Inflammatory macrophage treated with lipopolysaccharide for 4 hours (primary cell): ENCODE data around the gene PPP1R12C.
A peak's percentile ranks its signal among the peaks of the same experiment; 100 is the strongest.
"Not testable (repeated sequence)": the region's sequence is repeated elsewhere in the genome, so short reads cannot be mapped to it uniquely, and the experiment has no call there.

Experiments used
- DNase-seq: peaks from one replicate; pipeline ENCODE4 v3.0.0-alpha.2; 2020

Gene PPP1R12C

DNA sequence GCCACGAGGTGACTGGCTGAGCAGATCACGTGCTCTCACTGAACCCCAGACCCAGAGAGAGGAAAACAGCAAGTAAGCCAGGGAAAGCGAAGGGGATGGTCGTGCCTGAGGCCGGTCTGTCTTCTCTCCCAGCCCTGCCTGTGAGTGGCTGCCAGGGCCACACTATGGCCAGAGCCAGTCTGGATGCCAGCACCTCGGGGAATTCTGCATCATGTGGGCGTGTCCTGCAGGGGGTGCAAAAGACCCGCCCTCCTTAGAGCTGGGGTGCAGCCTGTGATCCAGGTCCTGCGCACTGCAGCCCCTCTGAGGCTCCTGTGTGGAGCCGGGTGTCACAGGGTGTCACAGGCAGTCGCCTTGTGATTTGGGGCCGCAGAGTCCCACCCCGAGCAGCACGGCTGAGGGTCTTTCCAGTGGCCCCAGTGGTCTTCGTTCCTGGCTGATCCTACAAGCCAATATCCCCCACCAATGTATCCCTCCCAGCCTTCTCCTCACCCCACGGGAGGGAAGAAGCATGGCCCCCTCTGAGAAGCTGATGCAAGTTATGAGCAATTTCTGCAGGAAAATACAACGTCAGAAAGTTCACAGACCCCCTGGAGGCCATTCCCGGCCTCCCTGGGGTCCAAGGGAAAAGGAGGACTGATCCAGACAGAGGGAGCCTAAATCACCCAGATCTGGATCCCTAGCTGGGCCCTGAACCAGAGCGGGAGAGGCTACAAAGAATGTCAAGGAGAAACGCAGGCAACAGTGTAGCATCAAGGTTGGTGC lies 7.7 kb downstream of the PPP1R12C start:
- no peak for DNase-seq

DNA sequence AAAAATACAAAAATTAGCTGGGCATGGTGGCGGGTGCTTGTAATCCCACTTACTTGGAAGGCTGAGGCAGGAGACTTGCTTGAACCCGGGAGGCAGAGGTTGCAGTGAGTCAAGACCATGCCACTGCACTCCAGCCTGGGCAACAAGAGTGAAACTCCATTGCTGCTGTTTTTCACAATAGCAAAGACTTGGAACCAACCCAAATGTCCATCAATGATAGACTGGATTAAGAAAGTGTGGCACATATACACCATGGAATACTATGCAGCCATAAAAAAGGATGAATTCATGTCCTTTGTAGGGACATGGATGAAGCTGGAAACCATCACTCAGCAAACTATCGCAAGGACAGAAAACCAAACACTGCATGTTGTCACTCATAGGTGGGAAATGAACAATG lies 10.2 kb downstream of the PPP1R12C start:
- not testable (repeated sequence) for DNase-seq

DNA sequence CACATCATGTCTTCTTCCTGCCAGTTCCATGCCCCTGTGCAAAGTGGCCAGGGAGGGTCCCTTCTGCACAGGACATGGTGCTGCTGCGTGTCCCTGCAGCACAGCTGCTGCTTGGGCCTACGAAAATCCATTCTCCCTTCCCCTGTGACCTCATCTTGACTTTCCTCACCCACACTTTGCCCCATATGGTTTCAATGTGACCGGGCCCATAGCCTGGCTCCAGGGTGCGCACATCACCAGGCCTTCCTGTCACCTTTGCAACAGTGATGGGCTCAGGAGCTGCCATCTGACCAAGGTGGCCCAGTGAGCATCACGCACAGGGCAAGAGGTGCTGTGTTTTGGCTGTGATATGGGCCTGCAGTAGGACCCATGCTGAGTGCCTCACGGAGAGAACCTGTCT lies 10.8 kb downstream of the PPP1R12C start:
- no peak for DNase-seq

DNA sequence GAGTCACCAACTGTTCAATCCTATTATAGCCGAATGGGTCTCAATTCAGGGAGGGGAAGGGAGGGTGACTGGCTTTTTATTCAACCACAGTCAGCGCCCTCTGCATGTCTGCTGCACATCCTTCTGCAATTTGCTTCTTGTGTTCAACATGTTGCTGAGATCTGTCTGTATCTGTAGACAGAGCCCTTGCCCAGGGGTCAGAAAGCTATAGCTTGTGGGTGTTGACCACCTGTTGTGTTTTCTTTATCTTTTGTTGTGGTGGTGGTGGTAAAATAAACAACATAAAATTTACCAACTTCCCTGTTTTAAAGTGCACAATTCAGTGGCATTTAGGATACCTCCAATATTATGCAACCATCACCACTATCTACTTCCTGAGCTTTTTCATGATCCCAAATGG lies 12.2 kb downstream of the PPP1R12C start:
- no peak for DNase-seq

DNA sequence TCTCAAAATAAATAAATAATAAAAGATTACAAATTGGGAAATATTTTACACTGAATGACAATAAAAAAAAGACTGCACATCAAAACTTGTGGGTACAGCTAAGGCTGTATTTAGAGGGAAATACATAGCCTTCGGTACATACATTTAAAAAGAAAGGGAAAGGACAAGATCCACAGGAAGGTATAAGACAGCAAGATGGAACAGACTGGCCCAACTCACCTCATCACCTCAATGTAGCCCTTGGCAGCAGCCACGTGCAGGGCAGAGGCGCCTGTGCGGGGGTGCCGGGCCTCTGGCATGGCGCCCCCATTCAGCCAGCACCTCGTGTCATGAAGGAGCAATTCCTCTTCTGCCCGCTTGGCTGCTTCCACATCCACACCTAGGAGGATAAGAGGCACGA lies 14.2 kb downstream of the PPP1R12C start:
- no peak for DNase-seq

DNA sequence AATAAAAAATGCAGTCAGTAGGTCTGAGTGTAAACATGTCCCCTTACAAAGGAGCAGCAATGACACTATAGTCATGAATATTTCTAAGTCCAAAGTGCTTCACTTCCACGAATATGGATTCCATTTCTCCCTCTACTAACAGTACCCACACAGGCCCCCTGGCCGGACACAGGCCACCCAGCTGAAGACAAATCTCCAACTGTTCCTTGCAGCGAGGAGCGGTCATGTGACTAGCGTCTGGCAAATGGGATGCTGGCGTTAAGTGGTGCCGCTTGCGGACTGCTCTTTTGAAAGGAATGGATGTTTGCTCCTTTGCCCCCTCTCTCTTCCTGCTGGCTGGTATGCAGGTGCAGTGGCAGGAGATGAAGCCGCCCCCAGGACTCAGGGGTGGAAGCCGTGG lies 16.2 kb downstream of the PPP1R12C start:
- no peak for DNase-seq

DNA sequence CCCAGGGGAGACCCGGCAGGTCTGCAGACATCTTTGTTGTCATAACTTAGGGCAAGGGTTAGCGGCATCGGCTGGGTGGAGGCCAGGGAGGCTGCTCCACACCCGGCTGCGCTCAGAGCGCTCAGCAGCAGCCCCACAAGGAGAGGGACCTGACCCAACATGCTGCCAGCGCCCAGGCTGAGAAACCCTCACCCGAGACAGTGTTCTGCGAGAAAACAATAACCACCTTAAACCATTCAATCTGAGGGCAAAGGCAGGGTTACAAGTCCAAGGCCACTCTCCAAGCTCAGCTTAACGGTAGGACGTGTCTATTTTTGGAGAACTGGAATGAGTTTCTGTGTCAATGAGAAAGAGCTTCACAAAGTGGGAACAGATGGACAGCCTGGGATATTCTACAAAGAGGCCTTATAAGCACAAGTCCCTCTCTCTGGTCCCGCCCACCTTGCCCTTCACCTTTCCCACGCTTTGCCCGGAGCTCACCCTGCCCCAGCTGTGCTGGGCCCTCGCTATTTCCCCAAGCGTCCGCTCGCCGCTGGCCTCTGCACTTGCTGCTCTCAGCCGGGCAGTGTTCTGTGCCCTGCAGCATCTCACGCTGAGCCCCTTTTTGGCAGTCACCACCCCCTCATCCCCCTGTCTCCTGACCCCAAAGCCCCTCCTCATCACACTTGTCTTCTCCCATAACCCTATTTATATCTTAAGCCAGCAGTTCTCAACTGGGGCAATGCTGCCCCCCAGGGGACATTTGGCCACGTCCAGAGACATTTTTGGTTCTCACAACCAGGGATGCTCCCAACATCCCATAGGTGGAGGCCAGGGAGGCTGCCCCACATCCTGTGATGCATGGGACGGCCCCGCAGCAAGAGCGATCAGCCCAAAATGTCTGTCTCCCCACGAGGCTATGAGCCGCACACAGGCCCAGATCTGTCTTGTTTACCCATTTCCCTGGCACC lies 17.6 kb downstream of the PPP1R12C start:
- peak; percentile 33 for DNase-seq

DNA sequence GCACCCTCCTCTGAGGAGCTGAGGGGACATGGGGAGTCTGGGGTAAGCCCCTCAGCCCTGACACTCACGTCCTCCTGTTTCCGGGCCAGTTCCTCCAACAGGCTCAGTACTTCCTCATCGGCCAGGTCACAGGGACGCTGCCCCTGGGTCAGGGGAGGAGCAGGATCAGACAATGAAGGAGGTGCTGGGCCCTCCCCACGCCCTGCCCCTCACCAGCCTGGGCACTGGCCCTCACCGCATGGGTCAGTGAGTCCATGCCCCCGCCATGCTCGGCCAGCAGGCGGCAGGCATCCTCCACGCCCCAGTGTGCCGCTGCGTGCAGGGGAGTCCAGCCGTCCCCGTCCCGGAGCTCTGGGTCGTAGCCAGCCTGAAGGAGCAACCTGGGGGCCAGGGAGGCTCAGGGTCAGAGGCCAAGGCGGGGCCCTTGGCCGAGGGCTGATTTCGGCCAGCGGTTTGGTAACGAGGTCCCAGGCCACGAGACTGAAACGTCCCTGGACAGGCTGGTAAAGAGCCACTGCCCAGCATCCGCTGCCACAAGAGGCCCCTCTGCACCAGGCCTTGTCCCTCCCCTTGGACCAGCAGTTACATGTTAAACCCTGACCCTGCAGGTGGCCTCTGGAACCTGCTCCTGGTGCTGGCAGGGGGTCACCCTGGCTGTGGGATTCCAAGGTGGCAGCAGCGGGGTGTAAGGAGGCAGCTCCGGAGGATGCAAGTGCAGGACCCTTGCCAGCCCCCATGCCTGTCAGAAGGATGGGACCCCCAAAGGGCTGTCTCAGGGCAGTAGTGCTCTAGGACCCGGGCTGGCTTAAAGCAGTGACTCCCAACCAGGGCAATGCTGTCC lies 18.5 kb downstream of the PPP1R12C start:
- peak; percentile 50 for DNase-seq

DNA sequence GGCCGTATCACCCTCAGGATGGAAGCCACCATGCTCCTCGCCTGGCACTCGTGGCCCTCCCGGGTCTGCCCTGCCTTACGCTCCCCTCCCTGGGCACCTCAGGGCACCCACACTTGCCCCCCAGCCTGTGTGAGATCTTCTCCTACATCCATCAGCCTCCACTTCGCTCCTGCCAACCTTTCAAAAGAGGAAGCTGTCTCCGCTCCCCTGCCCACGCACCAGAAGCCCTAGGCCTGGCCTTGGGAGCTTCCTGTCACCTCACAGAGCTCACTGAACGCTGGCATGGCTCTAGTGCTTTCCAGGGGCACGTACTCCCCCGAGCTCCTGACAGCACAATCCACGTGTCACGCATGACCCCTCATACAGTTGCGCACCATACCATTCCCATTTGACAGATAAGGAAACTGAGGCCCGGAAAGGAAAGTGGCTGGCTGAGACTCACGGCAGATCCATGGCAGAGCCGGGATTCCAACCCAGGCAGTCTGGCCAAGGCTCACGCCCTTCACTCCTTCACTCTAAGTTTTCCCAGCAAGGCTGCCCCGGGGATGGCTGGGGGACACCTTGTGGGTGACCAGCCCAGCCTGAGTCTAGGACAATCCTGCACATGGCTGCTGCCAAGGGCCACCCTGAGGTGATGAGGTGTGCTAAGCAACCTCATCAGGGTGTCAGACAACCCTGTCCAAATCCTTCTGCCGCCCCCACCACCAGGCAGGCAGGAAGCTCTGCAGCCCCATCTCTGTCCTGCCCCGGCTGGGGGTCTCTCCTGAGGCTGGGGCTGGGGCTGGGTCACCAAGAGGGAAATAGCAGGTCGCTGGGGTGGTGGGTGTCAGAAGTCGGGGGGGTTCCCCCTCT lies 19.3 kb downstream of the PPP1R12C start:
- DNase-seq, result peak; percentile 93

DNA sequence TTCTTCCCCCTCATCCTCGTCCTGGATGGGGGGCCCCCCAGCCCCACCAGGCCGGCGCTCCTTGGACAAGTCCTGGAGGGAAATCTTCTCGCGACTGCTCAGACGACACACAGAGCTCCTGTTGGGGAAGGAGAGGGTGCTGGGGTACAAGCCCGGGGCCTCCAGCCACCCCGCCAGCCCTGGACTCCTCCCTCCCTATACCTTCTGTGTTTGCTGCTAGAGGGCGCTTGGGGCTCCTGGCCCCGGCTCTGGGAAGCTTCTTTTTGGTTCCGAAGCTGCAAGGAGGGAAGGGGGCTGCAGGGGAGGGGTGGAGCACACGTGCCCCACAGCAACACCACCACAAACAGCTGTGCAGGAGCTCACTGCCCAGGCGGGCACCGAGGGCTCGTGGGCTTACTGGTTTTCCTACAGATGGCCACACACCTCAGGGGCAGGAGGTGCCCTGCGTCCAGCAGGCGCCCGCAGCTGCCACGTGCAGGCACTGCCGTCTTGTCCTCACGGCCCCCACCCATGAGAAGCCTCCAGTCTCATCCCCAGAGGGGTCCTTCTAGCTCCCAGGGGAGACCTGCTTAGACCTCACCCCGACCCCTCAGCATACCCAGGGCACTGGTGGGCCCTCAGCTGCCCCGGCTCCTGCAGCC lies 21.3 kb downstream of the PPP1R12C start:
- no peak for DNase-seq

DNA sequence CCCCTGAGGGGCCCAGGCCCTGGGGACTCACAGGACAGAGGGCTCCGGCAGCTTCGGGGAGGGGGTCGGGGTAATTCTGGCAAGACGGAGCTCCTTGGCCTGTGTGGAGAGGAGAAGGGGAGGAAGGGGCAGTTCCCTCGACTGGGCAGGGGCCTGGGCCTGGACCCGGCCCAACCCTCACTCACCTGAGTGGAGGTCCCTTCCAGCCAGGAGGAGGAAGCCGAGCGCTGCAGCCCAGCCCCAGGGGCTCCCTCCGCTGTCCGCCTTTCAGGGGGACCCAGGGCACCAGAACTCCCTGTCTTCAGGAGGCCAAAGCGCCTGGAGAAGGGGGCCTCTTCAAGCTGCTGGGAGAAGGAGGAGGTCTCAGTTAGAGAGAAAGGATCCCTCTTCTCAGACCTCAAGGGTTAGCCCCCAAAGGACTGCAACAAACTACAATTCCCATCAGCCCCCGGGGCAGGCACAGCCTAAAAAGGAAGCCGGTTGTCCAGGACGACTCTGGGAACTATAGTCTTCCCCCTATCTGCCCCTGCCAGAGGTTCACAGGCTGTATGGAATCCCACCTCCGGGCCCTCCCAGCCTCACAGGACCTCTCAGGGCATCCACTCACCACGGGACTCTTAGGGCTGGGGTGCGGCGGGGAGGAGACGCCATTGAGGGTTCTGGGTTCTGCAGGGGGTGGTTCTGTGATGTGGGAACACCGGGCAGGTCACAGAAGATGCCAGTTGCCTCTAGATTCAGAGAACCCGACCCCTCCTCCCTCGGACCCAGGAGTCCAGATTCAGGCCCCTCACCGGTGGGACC lies 22.0 kb downstream of the PPP1R12C start:
- no peak for DNase-seq

DNA sequence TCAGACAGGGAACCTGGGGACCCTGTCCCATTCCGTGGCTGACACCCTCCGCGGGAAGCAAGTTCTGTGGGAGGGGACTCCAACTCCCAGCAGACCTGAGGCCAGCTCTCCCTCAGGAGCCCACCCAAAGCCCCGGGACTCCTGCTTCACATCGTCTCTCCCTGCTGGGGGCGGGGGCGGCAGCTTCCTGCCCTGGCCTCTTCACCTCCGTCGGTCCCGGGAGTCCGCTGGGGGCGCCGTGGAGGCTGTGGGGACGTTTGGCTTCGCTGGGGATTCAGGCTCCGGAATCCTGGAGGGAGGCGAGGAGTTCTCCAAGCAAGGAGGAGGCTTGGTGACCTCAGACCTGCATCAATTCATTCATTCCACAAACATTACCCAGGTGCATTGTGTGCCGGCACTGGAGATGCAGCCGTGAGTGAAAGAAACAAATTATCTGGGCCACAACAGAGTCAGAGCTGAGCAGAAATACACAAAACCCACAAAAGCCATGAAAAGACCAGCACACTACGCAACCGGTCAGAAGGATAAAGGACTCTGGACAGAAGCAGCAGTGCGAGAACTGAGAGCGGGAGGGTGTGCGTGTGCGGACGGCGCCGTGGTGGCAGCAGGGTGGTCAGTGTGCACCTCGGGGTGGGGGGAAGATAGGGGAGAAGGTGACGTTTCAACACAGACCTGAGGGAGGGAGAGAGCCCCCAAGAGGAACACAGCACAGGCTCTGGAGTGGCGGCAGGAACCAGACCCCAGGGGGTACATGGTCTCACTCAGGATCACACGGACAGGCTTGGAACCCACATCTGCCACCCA lies 22.8 kb downstream of the PPP1R12C start:
- DNase-seq, result no peak

DNA sequence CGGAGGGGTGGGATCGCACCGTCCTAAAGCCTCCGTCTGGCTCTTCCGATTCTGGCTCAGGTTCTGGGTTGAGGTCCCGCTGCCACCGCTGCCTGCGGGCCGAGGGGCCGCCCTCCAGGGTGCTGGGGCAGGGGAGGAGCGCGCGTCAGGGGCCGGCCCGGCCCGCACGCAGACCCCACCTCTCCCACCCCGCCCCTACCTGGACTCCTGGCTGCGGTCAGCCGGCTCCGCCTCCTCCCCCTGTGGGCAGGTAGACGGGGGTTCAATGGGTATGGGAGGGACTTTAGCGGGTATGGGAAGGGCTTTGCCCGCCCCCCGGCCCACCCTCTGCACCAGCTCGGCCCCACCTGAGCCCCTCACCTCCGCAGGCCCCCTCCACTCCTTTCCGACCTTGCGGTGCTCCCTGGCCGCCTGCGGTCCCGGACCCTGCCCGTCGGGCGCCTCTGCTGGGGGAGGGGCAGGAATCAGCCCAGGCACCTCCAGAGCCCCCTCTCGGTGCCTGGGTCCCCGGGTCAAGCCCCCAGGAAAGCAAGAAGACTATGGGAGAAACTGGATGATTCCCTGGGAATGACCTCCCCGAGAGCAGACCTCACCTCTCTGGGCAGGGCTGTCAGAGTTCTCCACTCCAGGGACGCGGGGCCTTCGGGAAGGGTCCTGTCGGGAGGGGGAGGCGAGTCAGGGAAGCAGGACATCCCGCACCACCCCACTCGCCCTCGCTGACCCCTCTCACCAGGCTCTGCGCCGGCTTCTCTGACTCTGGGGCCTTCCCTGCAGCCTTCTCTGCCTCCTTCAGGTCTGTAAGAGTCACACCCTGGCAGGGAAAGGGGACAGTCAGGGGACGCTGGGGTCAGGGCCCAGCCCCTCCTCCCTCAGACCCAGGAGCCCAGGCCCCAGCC lies 24.8 kb downstream of the PPP1R12C start:
- no peak for DNase-seq

DNA sequence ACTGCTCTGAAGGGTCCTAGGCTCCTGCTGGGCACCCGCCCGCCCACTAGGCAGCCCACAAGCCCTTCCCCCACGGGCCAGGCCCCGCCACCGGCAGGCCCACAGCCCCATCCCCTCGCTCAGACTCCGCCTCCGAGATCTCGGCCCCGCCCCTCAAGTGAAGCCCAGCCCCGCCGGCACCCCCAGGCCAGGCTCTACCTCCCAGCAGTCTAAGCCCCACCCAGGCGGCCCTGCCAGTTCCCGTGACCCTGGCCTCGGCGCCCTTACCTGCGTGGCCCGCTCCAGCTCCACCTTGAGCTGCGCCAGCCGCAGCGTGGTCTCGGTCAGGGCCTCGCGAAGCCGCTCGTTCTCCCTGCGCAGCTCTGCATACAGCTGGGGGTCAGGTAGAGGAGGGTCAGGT lies 25.5 kb downstream of the PPP1R12C start:
- DNase-seq, result no peak

DNA sequence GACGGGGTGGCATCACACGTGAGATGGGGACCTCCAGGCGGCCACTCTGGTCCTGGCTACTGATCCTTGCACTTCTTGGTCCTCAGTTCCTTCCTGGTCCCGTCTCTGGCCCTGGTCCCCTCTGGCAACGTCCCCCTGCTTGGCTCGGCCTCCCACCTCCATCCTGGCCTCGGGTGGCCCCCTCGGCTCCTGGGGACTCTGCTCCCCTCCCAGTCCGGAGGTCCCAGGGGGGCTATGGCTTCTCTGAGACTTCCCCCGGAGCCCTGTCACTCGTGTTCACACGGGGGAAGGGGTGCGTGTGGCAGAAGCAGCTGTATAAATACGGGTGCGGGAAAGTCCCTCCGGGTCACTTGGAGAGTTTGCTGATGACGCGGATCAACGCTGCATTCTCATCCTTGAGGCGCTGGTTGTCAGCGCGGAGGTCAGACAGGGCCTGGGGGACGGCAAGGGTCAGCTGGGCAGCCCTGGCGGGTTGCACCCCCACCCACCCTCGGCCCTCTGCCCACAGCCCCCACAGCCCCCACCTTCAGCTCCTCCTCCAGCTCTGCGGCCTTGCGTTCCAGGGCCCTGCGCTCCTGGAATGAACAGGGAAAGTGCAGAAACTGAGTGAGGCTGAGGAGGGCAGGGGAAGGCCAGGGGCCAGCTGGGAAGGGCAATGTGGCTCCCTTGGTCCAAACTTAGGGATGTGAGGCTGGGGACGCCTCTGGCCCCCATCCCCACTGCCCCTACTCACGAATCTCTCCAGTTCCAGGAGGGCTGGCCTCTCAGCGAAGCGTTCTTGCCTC lies 26.1 kb downstream of the PPP1R12C start:
- no peak for DNase-seq

DNA sequence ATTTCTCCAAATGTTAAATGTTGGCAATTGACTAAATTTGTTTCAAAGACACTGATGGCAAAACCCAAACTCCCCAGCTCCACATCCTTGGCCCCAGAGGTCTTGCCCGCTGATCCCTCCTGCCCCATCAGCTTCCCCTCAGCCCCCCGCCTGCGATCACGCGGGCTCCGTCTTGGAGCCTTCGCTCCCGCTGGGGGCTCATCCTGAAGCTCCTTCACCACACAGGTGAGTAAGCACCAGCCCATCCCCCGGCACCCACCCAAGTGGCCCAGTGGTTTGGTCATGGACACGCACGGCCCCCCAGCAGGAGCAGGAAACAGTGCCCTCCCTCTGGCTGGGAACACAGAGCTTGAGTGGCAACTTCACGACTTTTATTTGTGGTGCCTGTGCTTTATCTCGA lies 26.9 kb downstream of the PPP1R12C start:
- DNase-seq, result no peak

DNA sequence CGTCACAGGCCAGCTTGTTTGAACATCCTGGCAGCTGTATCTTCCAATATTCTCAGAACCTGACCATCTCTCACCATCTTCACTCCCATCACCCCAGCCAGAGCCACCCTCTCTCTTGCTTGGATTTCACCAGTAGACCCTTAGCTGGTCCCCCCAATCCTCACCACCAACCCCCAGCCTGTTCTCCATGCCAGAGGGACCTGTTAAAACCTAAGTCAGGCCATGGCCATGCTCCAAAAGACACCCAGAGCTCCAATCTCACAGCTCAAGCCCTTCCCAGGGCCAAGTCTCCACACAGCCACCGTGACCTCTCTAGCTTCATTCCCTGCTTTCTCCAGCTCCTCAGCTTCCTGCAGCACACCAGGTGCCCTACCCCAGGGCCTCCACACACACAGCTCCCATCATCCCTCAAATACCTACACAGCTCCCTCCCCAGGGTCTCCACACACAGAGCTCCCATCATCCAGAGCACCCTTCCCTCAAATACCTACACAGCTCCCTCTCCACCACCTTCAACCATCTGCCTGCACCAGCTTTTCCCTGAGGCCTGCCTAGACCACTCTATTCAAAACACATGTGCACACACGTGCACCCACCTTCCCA lies 28.0 kb downstream of the PPP1R12C start:
- DNase-seq, result no peak
